Mesenchymal stem cell (in vitro differentiated cells and primary cell): ENCODE measurements around the gene METTL13.

Experiments used
- DNase-seq: peaks from one replicate; pipeline ENCODE4 v3.0.0-alpha.2; 2013
- H2AFZ ChIP-seq: one replicate; pipeline ENCODE4 v1.6.1; 2013; ENCODE audit warnings: low read depth, mild to moderate bottlenecking, control low read depth, inconsistent platforms, low read length, moderate library complexity
- H2AK5ac ChIP-seq: 2 replicates; pipeline ENCODE4 v1.6.1; 2013; ENCODE audit warnings: low read length, moderate library complexity, mild to moderate bottlenecking, inconsistent platforms; ENCODE audit not compliant: severe bottlenecking
- H2BK120ac ChIP-seq: one replicate; pipeline ENCODE4 v1.6.1; 2013; ENCODE audit warnings: low read depth, mild to moderate bottlenecking, inconsistent platforms, low read length, moderate library complexity
- H2BK12ac ChIP-seq, 2 experiments: one replicate each; pipeline ENCODE4 v1.6.1; 2013; ENCODE audit warnings: inconsistent platforms in 2 of 2, low read length in 2 of 2, mild to moderate bottlenecking in 2 of 2, moderate library complexity in 2 of 2, control low read depth in 1 of 2
- H2BK15ac ChIP-seq: one replicate; pipeline ENCODE4 v1.6.1; 2013; ENCODE audit warnings: mild to moderate bottlenecking, low read depth, inconsistent platforms; ENCODE audit not compliant: poor library complexity, severe bottlenecking
- H2BK5ac ChIP-seq: 2 replicates; pipeline ENCODE4 v1.6.1; 2013; ENCODE audit warnings: low read depth, mild to moderate bottlenecking, low read length, control low read depth, inconsistent platforms; ENCODE audit not compliant: poor library complexity, severe bottlenecking
- H3K14ac ChIP-seq, 2 experiments: one replicate each; pipeline ENCODE4 v1.6.1; 2013; ENCODE audit warnings: inconsistent platforms in 2 of 2, low read length in 2 of 2, control low read depth in 1 of 2, mild to moderate bottlenecking in 1 of 2, moderate library complexity in 1 of 2
- H3K18ac ChIP-seq, 2 experiments: one replicate each; pipeline ENCODE4 v1.6.1; 2013; ENCODE audit warnings: inconsistent platforms in 2 of 2, low read length in 2 of 2, control low read depth in 1 of 2, low read depth in 1 of 2, mild to moderate bottlenecking in 1 of 2
- H3K23ac ChIP-seq, 2 experiments: one replicate each; pipeline ENCODE4 v1.6.1; 2013; ENCODE audit warnings: inconsistent platforms in 2 of 2, low read length in 2 of 2, mild to moderate bottlenecking in 2 of 2, moderate library complexity in 2 of 2, control low read depth in 1 of 2
- H3K27ac ChIP-seq: 2 replicates; pipeline ENCODE4 v1.5.1; 2013; ENCODE audit warnings: mild to moderate bottlenecking, moderate library complexity, low read length, control low read depth, inconsistent platforms; ENCODE audit not compliant: poor library complexity, severe bottlenecking
- H3K27me3 ChIP-seq, 2 experiments: 2 replicates each; pipeline versions ENCODE4 v1.6.1 to v1.7.0; 2013; ENCODE audit warnings: low read length in 2 of 2, mild to moderate bottlenecking in 2 of 2, moderate library complexity in 2 of 2, control low read depth in 1 of 2, inconsistent platforms in 1 of 2; ENCODE audit not compliant: control insufficient read depth in 1 of 2, insufficient read depth in 1 of 2
- H3K36me3 ChIP-seq, 2 experiments: 2 replicates each; pipeline versions ENCODE4 v1.6.1 to v1.7.0; 2013; ENCODE audit warnings: low read length in 2 of 2, control low read depth in 1 of 2, inconsistent platforms in 1 of 2, low read depth in 1 of 2, mild to moderate bottlenecking in 1 of 2; ENCODE audit not compliant: insufficient read depth in 2 of 2, control insufficient read depth in 1 of 2
- H3K4ac ChIP-seq, 2 experiments: one replicate each; pipeline ENCODE4 v1.6.1; 2013; ENCODE audit warnings: inconsistent platforms in 2 of 2, low read length in 2 of 2, mild to moderate bottlenecking in 2 of 2, moderate library complexity in 2 of 2, control low read depth in 1 of 2, low read depth in 1 of 2
- H3K4me1 ChIP-seq: 2 replicates; pipeline ENCODE4 v1.6.1; 2013; ENCODE audit warnings: low read depth, low read length, control low read depth; ENCODE audit not compliant: control insufficient read depth, insufficient read depth
- H3K4me2 ChIP-seq: 2 replicates; pipeline ENCODE4 v1.6.1; 2013; ENCODE audit warnings: low read length, mild to moderate bottlenecking, inconsistent platforms; ENCODE audit not compliant: poor library complexity, severe bottlenecking
- H3K4me3 ChIP-seq, 2 experiments: 2 replicates each; pipeline versions ENCODE4 v1.5.1 to v1.7.0; 2013; ENCODE audit warnings: low read length in 2 of 2, mild to moderate bottlenecking in 2 of 2, control low read depth in 1 of 2, low read depth in 1 of 2; ENCODE audit not compliant: insufficient read depth in 1 of 2
- H3K79me1 ChIP-seq: replicated peaks from 2 replicates; pipeline ENCODE4 v1.6.1; 2013; ENCODE audit warnings: mild to moderate bottlenecking, control low read depth, low read length, inconsistent platforms; ENCODE audit not compliant: poor library complexity, severe bottlenecking
- H3K9ac ChIP-seq: 2 replicates; pipeline ENCODE4 v1.7.0; 2013; ENCODE audit warnings: mild to moderate bottlenecking, low read length, moderate library complexity
- H3K9me3 ChIP-seq: 2 replicates; pipeline ENCODE4 v1.7.0; 2013; ENCODE audit warnings: mild to moderate bottlenecking, low read length; ENCODE audit not compliant: control insufficient read depth
- H4K8ac ChIP-seq: one replicate; pipeline ENCODE4 v1.6.1; 2013; ENCODE audit warnings: inconsistent platforms, mild to moderate bottlenecking, low read length, moderate library complexity
- H4K91ac ChIP-seq: one replicate; pipeline ENCODE4 v1.6.1; 2013; ENCODE audit warnings: mild to moderate bottlenecking, low read length, inconsistent platforms
- WGBS: methylation state at CpG from one replicate; pipeline ENCODE4 v1.1.7; 2013; ENCODE audit warnings: mixed read lengths; 5-methylcytosine and 5-hydroxymethylcytosine counted together

Gene METTL13

GRCh38 chr1:171802207-171802606 is 20.7 kb downstream of the METTL13 start:
- no peak overlapping the region for H4K8ac ChIP-seq
- 96% methylated on average over 3 of the region's 3 CpGs for WGBS
- H3K79me1 ChIP-seq = no peaks in the 10 kb centered on the region
- H3K4me3 ChIP-seq = no peak overlapping the region
- H2BK120ac ChIP-seq = no peak overlapping the region
- H3K14ac ChIP-seq = no peak overlapping the region
- no peak overlapping the region for H3K23ac ChIP-seq
- no peak overlapping the region for H3K4me2 ChIP-seq
- H3K9me3 ChIP-seq = no peaks in the 10 kb centered on the region
- no peak for DNase-seq
- no peak overlapping the region for H2BK5ac ChIP-seq
- no peak overlapping the region for H2AK5ac ChIP-seq
- peak overlapping the region; percentile 55 for H3K9ac ChIP-seq
- H3K4ac ChIP-seq = no peak overlapping the region
- H2BK12ac ChIP-seq = no peak overlapping the region
- no peak overlapping the region for H2AFZ ChIP-seq
- H3K36me3 ChIP-seq = peaks cover 5 to 7% of the 10 kb centered on the region in 2 experiments
- no peak overlapping the region for H4K91ac ChIP-seq
- H2BK15ac ChIP-seq = no peak overlapping the region
- H3K18ac ChIP-seq = no peak overlapping the region
- no peaks in the 10 kb centered on the region for H3K27me3 ChIP-seq
- H3K27ac ChIP-seq = no peak overlapping the region
- H3K4me1 ChIP-seq = no peaks in the 10 kb centered on the region

- Histone ChIP-seq H2AK5ac (no peak overlapping the region), H3K9ac (peak overlapping the region; percentile 55), H2BK15ac (no peak overlapping the region), H3K18ac (no peak overlapping the region), H2AFZ (no peak overlapping the region), H3K4me2 (no peak overlapping the region), H3K27ac (no peak overlapping the region), H3K27me3 (no peaks in the 10 kb centered on the region), H3K4ac (no peak overlapping the region), H2BK5ac (no peak overlapping the region), H3K4me1 (no peaks in the 10 kb centered on the region), H4K8ac (no peak overlapping the region), H2BK120ac (no peak overlapping the region), H3K36me3 (peaks cover 0 to 4% of the 10 kb centered on the region in 2 experiments), H3K4me3 (no peak overlapping the region), H4K91ac (no peak overlapping the region), H3K9me3 (no peaks in the 10 kb centered on the region), H3K79me1 (no peaks in the 10 kb centered on the region), H3K14ac (no peak overlapping the region), H3K23ac (no peak overlapping the region), H2BK12ac (no peak overlapping the region)
- WGBS = no CpG with 5 or more reads among the region's 2 CpGs
- no peak for DNase-seq
Measured at GRCh38 chr1:171803045-171803444, 21.6 kb downstream of the METTL13 start.

- H3K79me1 ChIP-seq = no peaks in the 10 kb centered on the region
- H2BK120ac ChIP-seq = no peak overlapping the region
- DNase-seq = no peak
- no peaks in the 10 kb centered on the region for H3K36me3 ChIP-seq
- peak overlapping the region in 1 of 2 experiments; percentile 53 for H3K14ac ChIP-seq
- H2BK12ac ChIP-seq = no peak overlapping the region
- H3K4me2 ChIP-seq = no peak overlapping the region
- no peaks in the 10 kb centered on the region for H3K4me1 ChIP-seq
- no peak overlapping the region for H3K9ac ChIP-seq
- no peak overlapping the region for H4K91ac ChIP-seq
- H4K8ac ChIP-seq = no peak overlapping the region
- H3K27ac ChIP-seq = no peak overlapping the region
- H3K23ac ChIP-seq = no peak overlapping the region
- H3K9me3 ChIP-seq = no peaks in the 10 kb centered on the region
- H2BK15ac ChIP-seq = no peak overlapping the region
- no peaks in the 10 kb centered on the region for H3K27me3 ChIP-seq
- no peak overlapping the region for H2AK5ac ChIP-seq
- 98% methylated on average over 15 of the region's 17 CpGs for WGBS
- no peak overlapping the region for H3K4ac ChIP-seq
- H2BK5ac ChIP-seq = no peak overlapping the region
- H3K4me3 ChIP-seq = no peak overlapping the region
- no peak overlapping the region for H2AFZ ChIP-seq
- H3K18ac ChIP-seq = no peak overlapping the region
Measured at GRCh38 chr1:171803461-171804022, 22.1 kb downstream of the METTL13 start.

- WGBS = 73% methylated on average over 6 of the region's 9 CpGs
Measured at GRCh38 chr1:171805395-171806115, 24.1 kb downstream of the METTL13 start.

More at GRCh38 chr1:171805395-171806115, 24.1 kb downstream of the METTL13 start:
- Histone ChIP-seq H3K14ac (no peak overlapping the region), H3K18ac (no peak overlapping the region), H3K4me2 (no peak overlapping the region), H2BK15ac (no peak overlapping the region), H3K4me1 (no peaks in the 10 kb centered on the region), H3K4me3 (peak overlapping the region in 1 of 2 experiments; percentile 23), H2BK120ac (no peak overlapping the region), H2AK5ac (no peak overlapping the region), H3K9ac (peak overlapping the region; percentile 53), H4K8ac (no peak overlapping the region), H2BK12ac (no peak overlapping the region), H3K36me3 (no peaks in the 10 kb centered on the region), H3K23ac (no peak overlapping the region), H4K91ac (no peak overlapping the region), H2AFZ (no peak overlapping the region), H3K4ac (no peak overlapping the region), H3K27me3 (no peaks in the 10 kb centered on the region), H2BK5ac (no peak overlapping the region), H3K79me1 (no peaks in the 10 kb centered on the region), H3K9me3 (no peaks in the 10 kb centered on the region), H3K27ac (no peak overlapping the region)
- DNase-seq = no peak
